GM12878 (cell line): Measurements from ENCODE around the gene CACNA1H. TPM values are rescaled to one million over a fixed set of nuclear protein-coding genes. Genes with fewer than 3 reads are reported as not detected.

Experiments
- ATAC-seq: fragments of 200-7000 bp; cut with Tn5 transposase; 3 replicates; pipeline ENCODE4 v1.9.1; 2020; ENCODE audit warnings: mild to moderate bottlenecking, moderate library complexity
- BruUV-seq: library from RNA; stranded (reverse); fragments of 400-500 nt; replicated peaks from 2 replicates; lab custom pipeline; 2021; lab: Mats Ljungman, UMichigan
- CTCF ChIA-PET: fragments of 300-600 bp; sonication (Branson Sonifier 250); formaldehyde crosslinking; extraction: SDS; loops from one replicate; lab custom pipeline; 2021; ENCODE audit warnings: inconsistent platforms; lab: Yijun Ruan, JAX
- POLR2A ChIA-PET: fragments of 350-600 bp; formaldehyde crosslinking; extraction: SDS; loops from one replicate; lab custom pipeline; 2021; ENCODE audit warnings: inconsistent platforms; lab: Charles Lee
- RAD21 ChIA-PET: fragments of 300-600 bp; sonication (Branson Sonifier 250); formaldehyde crosslinking; loops from one replicate; lab custom pipeline; 2023; ENCODE audit warnings: antibody characterized with exemption; ENCODE audit not compliant: unreplicated experiment; lab: Charles Lee
- SMC1A ChIA-PET: fragments of 300-600 bp; sonication (Branson Sonifier 250); formaldehyde crosslinking; loops from one replicate; lab custom pipeline; 2023; ENCODE audit not compliant: unreplicated experiment, uncharacterized antibody; lab: Charles Lee
- DNase-seq: peaks from one replicate; pipeline ENCODE4 v3.0.0-alpha.2; 2011; ENCODE audit warnings: low read depth, low spot score
- FAIRE-seq: peaks from 3 replicates; lab custom pipeline; 2011; peaks lifted over from hg19 to GRCh38; lab: Jason Lieb, UNC
- H2AFZ ChIP-seq: 2 replicates; pipeline ENCODE4 v1.6.0; 2011; ENCODE audit warnings: low read depth, low read length, control low read depth; ENCODE audit not compliant: control insufficient read depth
- H3K27ac ChIP-seq: 2 replicates; pipeline ENCODE4 v1.5.1; 2011; ENCODE audit warnings: control low read depth; ENCODE audit not compliant: control insufficient read depth, insufficient read depth
- H3K27me3 ChIP-seq, 2 experiments: replicated peaks in 1 of 2; 2 replicates each; pipeline versions ENCODE4 v1.6.0 to v1.6.1; 2011; ENCODE audit warnings: low read length in 1 of 2; ENCODE audit not compliant: control insufficient read depth in 2 of 2, insufficient read depth in 2 of 2
- H3K36me3 ChIP-seq, 2 experiments: 2 replicates each; pipeline ENCODE4 v1.5.1; 2011; ENCODE audit warnings: low read length in 1 of 2; ENCODE audit not compliant: control insufficient read depth in 2 of 2, insufficient read depth in 2 of 2
- H3K4me1 ChIP-seq: 2 replicates; pipeline ENCODE4 v1.6.1; 2011; ENCODE audit warnings: mild to moderate bottlenecking, low read length, moderate library complexity, mixed read lengths; ENCODE audit not compliant: control insufficient read depth, insufficient read depth
- H3K4me2 ChIP-seq: 2 replicates; pipeline ENCODE4 v1.6.0; 2011; ENCODE audit warnings: control low read depth; ENCODE audit not compliant: control insufficient read depth, insufficient read depth
- H3K4me3 ChIP-seq: fragments of 200-600 bp; sonication (generic); 2 replicates; pipeline ENCODE4 v1.5.1; 2016
- H3K79me2 ChIP-seq: 2 replicates; pipeline ENCODE4 v1.6.0; 2011; ENCODE audit warnings: low read length; ENCODE audit not compliant: control insufficient read depth, insufficient read depth
- H3K9ac ChIP-seq: 2 replicates; pipeline ENCODE4 v1.8.0; 2011; ENCODE audit warnings: low read length, control low read depth, mixed read lengths; ENCODE audit not compliant: control insufficient read depth, insufficient read depth
- H3K9me3 ChIP-seq: replicated peaks from 3 replicates; pipeline ENCODE4 v1.5.1; 2011; ENCODE audit warnings: mild to moderate bottlenecking, low read length; ENCODE audit not compliant: control insufficient read depth, insufficient read depth
- H4K20me1 ChIP-seq: 2 replicates; pipeline ENCODE4 v1.6.0; 2011; ENCODE audit not compliant: control insufficient read depth, insufficient read depth
- CBX5 ChIP-seq: sonication (generic); IDR thresholded peaks from 2 replicates; pipeline ENCODE4 v1.6.1; 2016; ENCODE audit warnings: low read depth, moderate library complexity, mild to moderate bottlenecking, inconsistent platforms
- NFXL1 ChIP-seq: fragments of 450-650 bp; IDR thresholded peaks from 2 replicates; pipeline ENCODE4 v1.6.1; 2017; ENCODE audit warnings: antibody characterized with exemption, mild to moderate bottlenecking, borderline replicate concordance
- NFYB ChIP-seq: IDR thresholded peaks from 2 replicates; pipeline ENCODE4 v1.6.1; 2011; ENCODE audit warnings: low read depth, mild to moderate bottlenecking, low read length, improper control_type of control experiment, moderate library complexity; ENCODE audit not compliant: insufficient read depth
- RFX5 ChIP-seq: IDR thresholded peaks from 2 replicates; pipeline ENCODE4 v1.6.1; 2011; ENCODE audit warnings: low read depth, low read length, improper control_type of control experiment
- SIN3A ChIP-seq: IDR thresholded peaks from 2 replicates; pipeline ENCODE4 v1.6.1; 2012; ENCODE audit warnings: low read depth, low read length, improper control_type of control experiment
- SREBF2 ChIP-seq: IDR thresholded peaks from 2 replicates; pipeline ENCODE4 v1.6.1; 2012; ENCODE audit warnings: mild to moderate bottlenecking, low read length
- SUPT20H ChIP-seq: IDR thresholded peaks from 2 replicates; pipeline ENCODE4 v1.6.1; 2011; ENCODE audit warnings: low read depth, mild to moderate bottlenecking, low read length, moderate library complexity, borderline replicate concordance; ENCODE audit not compliant: control insufficient read depth
- YBX1 ChIP-seq: fragments of 450-650 bp; IDR thresholded peaks from 2 replicates; pipeline ENCODE4 v1.6.1; 2016; ENCODE audit warnings: antibody characterized with exemption
- WGBS: methylation state at CpG from one replicate; pipeline ENCODE4 v1.1.6; 2016; ENCODE audit warnings: low lambda C conversion rate; ENCODE audit not compliant: insufficient replicate concordance, insufficient coverage; ENCODE audit errors: missing lambda C conversion rate; 5-methylcytosine and 5-hydroxymethylcytosine counted together
- in situ Hi-C: fragments of 300-500 bp; cut with MboI; formaldehyde crosslinking; loops from 9 replicates; pipeline ENCODE4 v1.14.3; 2018; ENCODE audit warnings: mixed read lengths
- intact Hi-C: fragments of 100-400 bp; cut with micrococcal nuclease; formaldehyde crosslinking; loops from one replicate; pipeline ENCODE4 v1.14.2; 2022; ENCODE audit not compliant: unreplicated experiment
- polyA plus RNA-seq, 11 experiments: library from polyadenylated mRNA; depleted of rRNA in 4 of 11; unstranded in 6 of 11; stranded (reverse) in 5 of 11; fragments of >200 nt; fragmentation: Nextera tagmentation in 4 of 11; fragmentation: Illumina TruSeq in 1 of 11; extraction: Ambion mirVana in 4 of 11; extraction: Trizol in 1 of 11; gene quantifications; 1 replicate in 1 of 11; 2 replicates in 10 of 11; pipeline versions ENCODE4 v1.2.1 to v1.2.3, GENCODE V29; 2011 to 2016; ENCODE audit warnings: inconsistent platforms in 2 of 11, missing spikeins in 2 of 11, low read depth in 1 of 11
- total RNA-seq, 4 experiments: library from RNA; depleted of rRNA in 3 of 4; stranded (reverse); fragments of >200 nt in 3 of 4; fragmentation: Illumina TruSeq in 1 of 4; extraction: Trizol in 1 of 4; gene quantifications; 2 replicates each; pipeline versions ENCODE4 v1.2.1 to v1.2.3, GENCODE V29; 2013 to 2021
- TF ChIP-seq, protein P1 (sequence below): IDR thresholded peaks from 2 replicates; pipeline ENCODE4 v1.6.1; 2011; ENCODE audit warnings: low read depth, mild to moderate bottlenecking, low read length, moderate library complexity, borderline replicate concordance; ENCODE audit errors: extremely low read depth
- TF ChIP-seq, protein P2 (sequence below): IDR thresholded peaks from 2 replicates; pipeline ENCODE4 v1.6.1; 2011; ENCODE audit warnings: borderline replicate concordance, low read depth, mild to moderate bottlenecking, moderate library complexity, low read length; ENCODE audit not compliant: insufficient read depth, poor library complexity, severe bottlenecking
- TF ChIP-seq, protein P3 (sequence below): fragments of 450-650 bp; IDR thresholded peaks from 2 replicates; pipeline ENCODE4 v1.6.1; 2016; ENCODE audit warnings: mild to moderate bottlenecking
- TF ChIP-seq, protein P4 (sequence below): fragments of 450-650 bp; formaldehyde crosslinking; IDR thresholded peaks from 2 replicates; pipeline ENCODE4 v1.4.0; 2022; ENCODE audit warnings: mild to moderate bottlenecking, moderate library complexity

Gene CACNA1H
- total and polyA plus RNA-seq, 10 of the 15 experiments (the other 5 are each of a cell fraction or from before 2014, with no cell fraction given) = 0.03 to 0.54 TPM; not detected in 8

DNA sequence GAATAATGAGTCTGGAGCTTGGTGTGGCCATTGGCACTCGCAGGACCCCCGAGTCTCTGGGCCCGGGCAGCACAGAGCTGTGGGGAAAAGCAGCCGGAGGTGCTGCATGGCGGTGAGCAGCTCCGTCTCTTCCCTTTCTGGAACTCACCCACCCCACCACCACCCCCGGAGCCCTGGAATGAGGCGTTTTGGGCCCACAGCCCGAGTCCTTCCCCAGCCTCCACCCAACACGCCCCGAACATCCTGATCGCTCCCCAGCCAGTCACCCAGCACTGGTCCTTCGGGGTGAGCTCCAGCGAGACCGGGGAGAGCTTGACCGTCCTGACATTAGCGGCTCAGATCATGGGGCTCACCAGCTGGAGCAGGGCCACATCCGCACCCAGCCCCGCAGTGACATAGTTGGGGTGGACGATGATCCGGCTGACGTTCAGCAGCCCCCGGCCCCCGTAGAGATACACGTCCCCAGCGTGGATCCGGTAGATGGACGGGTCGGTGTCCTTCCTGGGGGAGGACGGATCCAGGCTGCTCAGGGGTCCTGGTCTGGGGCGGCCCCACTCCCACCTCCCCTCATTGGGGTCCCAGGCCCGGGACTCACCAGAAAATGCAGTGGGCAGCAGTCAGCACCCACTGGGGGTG lies 109.4 kb downstream of the CACNA1H start:
- no peak overlapping the region for H3K27ac ChIP-seq
- H4K20me1 ChIP-seq = no peaks in the 10 kb centered on the region
- ChIA-PET CTCF (no interaction called here), SMC1A (no interaction called here), RAD21 (no interaction called here), POLR2A (no interaction called here)
- WGBS = 70% methylated on average over 31 of the region's 32 CpGs
- no peaks in the 10 kb centered on the region; a peak in 1 of 4 replicates for H3K27me3 ChIP-seq
- H3K9me3 ChIP-seq = no peaks in the 10 kb centered on the region
- no peak overlapping the region for H3K4me3 ChIP-seq
- ATAC-seq = no peak
- DNase-seq = no peak
- FAIRE-seq = no peak
- H3K36me3 ChIP-seq = no peaks in the 10 kb centered on the region
- in situ Hi-C loops = no loop called here
- H2AFZ ChIP-seq = no peak overlapping the region
- no peak for TF ChIP-seq YBX1
- TF ChIP-seq, protein P1, sequence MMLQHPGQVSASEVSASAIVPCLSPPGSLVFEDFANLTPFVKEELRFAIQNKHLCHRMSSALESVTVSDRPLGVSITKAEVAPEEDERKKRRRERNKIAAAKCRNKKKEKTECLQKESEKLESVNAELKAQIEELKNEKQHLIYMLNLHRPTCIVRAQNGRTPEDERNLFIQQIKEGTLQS = no peak
- no peak for TF ChIP-seq SUPT20H
- TF ChIP-seq CBX5 = no peak
- TF ChIP-seq RFX5 = no peak
- TF ChIP-seq, protein P2, sequence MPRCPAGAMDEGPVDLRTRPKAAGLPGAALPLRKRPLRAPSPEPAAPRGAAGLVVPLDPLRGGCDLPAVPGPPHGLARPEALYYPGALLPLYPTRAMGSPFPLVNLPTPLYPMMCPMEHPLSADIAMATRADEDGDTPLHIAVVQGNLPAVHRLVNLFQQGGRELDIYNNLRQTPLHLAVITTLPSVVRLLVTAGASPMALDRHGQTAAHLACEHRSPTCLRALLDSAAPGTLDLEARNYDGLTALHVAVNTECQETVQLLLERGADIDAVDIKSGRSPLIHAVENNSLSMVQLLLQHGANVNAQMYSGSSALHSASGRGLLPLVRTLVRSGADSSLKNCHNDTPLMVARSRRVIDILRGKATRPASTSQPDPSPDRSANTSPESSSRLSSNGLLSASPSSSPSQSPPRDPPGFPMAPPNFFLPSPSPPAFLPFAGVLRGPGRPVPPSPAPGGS = no peak
- TF ChIP-seq SREBF2 = no peak
- TF ChIP-seq, protein P3, sequence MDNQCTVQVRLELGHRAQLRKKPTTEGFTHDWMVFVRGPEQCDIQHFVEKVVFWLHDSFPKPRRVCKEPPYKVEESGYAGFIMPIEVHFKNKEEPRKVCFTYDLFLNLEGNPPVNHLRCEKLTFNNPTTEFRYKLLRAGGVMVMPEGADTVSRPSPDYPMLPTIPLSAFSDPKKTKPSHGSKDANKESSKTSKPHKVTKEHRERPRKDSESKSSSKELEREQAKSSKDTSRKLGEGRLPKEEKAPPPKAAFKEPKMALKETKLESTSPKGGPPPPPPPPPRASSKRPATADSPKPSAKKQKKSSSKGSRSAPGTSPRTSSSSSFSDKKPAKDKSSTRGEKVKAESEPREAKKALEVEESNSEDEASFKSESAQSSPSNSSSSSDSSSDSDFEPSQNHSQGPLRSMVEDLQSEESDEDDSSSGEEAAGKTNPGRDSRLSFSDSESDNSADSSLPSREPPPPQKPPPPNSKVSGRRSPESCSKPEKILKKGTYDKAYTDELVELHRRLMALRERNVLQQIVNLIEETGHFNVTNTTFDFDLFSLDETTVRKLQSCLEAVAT = no peak
- TF ChIP-seq SIN3A = no peak
- TF ChIP-seq, protein P4, sequence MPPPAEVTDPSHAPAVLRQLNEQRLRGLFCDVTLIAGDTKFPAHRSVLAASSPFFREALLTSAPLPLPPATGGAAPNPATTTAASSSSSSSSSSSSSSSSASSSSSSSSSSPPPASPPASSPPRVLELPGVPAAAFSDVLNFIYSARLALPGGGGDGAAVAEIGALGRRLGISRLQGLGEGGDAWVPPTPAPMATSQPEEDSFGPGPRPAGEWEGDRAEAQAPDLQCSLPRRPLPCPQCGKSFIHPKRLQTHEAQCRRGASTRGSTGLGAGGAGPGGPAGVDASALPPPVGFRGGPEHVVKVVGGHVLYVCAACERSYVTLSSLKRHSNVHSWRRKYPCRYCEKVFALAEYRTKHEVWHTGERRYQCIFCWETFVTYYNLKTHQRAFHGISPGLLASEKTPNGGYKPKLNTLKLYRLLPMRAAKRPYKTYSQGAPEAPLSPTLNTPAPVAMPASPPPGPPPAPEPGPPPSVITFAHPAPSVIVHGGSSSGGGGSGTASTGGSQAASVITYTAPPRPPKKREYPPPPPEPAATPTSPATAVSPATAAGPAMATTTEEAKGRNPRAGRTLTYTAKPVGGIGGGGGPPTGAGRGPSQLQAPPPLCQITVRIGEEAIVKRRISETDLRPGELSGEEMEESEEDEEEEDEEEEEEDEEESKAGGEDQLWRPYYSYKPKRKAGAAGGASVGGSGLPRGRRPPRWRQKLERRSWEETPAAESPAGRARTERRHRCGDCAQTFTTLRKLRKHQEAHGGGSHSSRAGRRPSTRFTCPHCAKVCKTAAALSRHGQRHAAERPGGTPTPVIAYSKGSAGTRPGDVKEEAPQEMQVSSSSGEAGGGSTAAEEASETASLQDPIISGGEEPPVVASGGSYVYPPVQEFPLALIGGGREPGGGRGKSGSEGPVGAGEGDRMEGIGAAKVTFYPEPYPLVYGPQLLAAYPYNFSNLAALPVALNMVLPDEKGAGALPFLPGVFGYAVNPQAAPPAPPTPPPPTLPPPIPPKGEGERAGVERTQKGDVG (CRISPR knock-in tag) = no peak
- TF ChIP-seq NFXL1 = no peak
- TF ChIP-seq NFYB = no peak
- intact Hi-C loops = no loop called here
- no peaks in the 10 kb centered on the region for H3K4me1 ChIP-seq
- H3K4me2 ChIP-seq = no peak overlapping the region
- no TSS peak for BruUV-seq
- no peak overlapping the region for H3K9ac ChIP-seq
- H3K79me2 ChIP-seq = no peaks in the 10 kb centered on the region
